Pancreas (tissue), 10 donors: ENCODE measurements around the gene FAM47E. TPM values are rescaled to one million over a fixed set of nuclear protein-coding genes. Genes with fewer than 3 reads are reported as not detected.
A peak's percentile ranks its signal among the peaks of the same experiment; 100 is the strongest.

Experiments used
- ATAC-seq, 4 donors: fragments of 200-7000 bp; cut with Tn5 transposase; one replicate each; pipeline versions ENCODE4 v1.8.0 to v1.9.1; 2020; ENCODE audit warnings: mild to moderate bottlenecking in 4 of 4, moderate library complexity in 4 of 4
- DNase-seq, 6 donors: peaks; one replicate each; pipeline ENCODE4 v3.0.0-alpha.2; 2020
- FAIRE-seq: peaks from 2 replicates; lab custom pipeline; 2012; peaks lifted over from hg19 to GRCh38; lab: Jason Lieb, UNC
- H3K27ac ChIP-seq, 4 donors: fragments of 200-600 bp; sonication (generic); 1 replicate in 3 of 4; 2 replicates in 1 of 4; pipeline versions ENCODE4 v1.5.0 to v1.8.0; 2020
- H3K27me3 ChIP-seq, 4 donors: fragments of 200-600 bp; one replicate each; pipeline ENCODE4 v1.8.0; 2021
- H3K36me3 ChIP-seq, 3 donors: fragments of 200-600 bp; sonication (generic) in 1 of 3; one replicate each; pipeline versions ENCODE4 v1.5.0 to v1.8.0; 2020 to 2021
- H3K4me1 ChIP-seq, 3 donors: fragments of 200-600 bp; one replicate each; pipeline ENCODE4 v1.8.0; 2021
- H3K4me3 ChIP-seq, 4 donors: fragments of 200-600 bp; sonication (generic) in 2 of 4; one replicate each; pipeline versions ENCODE4 v1.5.0 to v1.8.0; 2020 to 2021
- H3K9me3 ChIP-seq, 4 donors: fragments of 200-600 bp; one replicate each; pipeline ENCODE4 v1.8.0; 2021
- WGBS, 2 donors: extraction: QIAGEN DNeasy Blood & Tissue Kit; methylation state at CpG; one replicate each; pipeline ENCODE4 v1.1.7; 2013; 5-methylcytosine and 5-hydroxymethylcytosine counted together
- intact Hi-C, 3 donors: fragments of 100-400 bp; cut with DNase I; formaldehyde crosslinking; loops; one replicate each; pipeline versions ENCODE4 v1.11.1 to v1.14.2; 2022
- polyA plus RNA-seq, 2 donors: library from polyadenylated mRNA; stranded (reverse); fragments of 200-250 nt; gene quantifications; one replicate each; pipeline ENCODE4 v1.2.3, GENCODE V29; 2013
- total RNA-seq, 6 donors: library from RNA; stranded (reverse); fragmentation: NEBNext Ultra II Directional in 4 of 6; extraction: Animal tissue kit (Norgen Biotek cat#: 25700) in 4 of 6; gene quantifications; one replicate each; pipeline versions ENCODE4 v1.2.1 to v1.2.4, GENCODE V29; 2021 to 2023
- TF ChIP-seq, protein P1 (sequence below), 4 donors: fragments of 200-600 bp; sonication (generic) in 3 of 4; IDR thresholded peaks; one replicate each; pipeline versions ENCODE4 v1.5.0 to v1.8.0; 2021; ENCODE audit warnings: antibody characterized with exemption in 4 of 4
- donor health status: healthy with polysubstance abuse.
- donor health status: DM: no; HTN: no; CAD: no; lungs with moderate emphysema.
- donor health status: DM: no; HTN: no; CAD: no.
- donor health status: control.
- donor health status: control.
- donor health status: Bipolar disorder and iron deficiency.
- donor health status: DM: yes; HTN: yes; CAD: no.
- donor health status: DM: no; HTN: no; CAD: no.
- donor health status: DM: no; HTN: no; CAD: no.
- donor health status: DM: yes; HTN: yes; CAD: no.

The FAM47E gene
- total and polyA plus RNA-seq, 8 donors, result 3.6 to 14.8 (median 9.3) TPM

DNA sequence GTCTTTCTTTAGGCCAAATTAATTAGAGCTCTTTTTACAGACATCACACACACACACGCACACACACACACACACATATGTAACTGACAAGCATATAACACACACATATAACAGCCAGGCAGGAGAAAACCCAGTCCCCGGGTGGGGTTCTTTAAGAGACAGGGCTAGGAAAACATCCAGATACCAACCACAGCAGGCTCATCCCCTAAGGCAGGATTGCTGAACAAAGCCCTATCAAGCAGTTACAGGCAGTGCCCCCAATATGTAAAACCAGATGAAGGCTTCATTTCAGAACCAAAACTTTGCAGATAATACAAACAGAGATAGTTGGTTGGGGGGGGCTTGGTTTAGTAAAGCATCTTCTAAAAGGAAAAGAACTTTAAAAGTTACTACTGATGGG lies 18.0 kb upstream of the FAM47E start:
- TF ChIP-seq, protein P1, sequence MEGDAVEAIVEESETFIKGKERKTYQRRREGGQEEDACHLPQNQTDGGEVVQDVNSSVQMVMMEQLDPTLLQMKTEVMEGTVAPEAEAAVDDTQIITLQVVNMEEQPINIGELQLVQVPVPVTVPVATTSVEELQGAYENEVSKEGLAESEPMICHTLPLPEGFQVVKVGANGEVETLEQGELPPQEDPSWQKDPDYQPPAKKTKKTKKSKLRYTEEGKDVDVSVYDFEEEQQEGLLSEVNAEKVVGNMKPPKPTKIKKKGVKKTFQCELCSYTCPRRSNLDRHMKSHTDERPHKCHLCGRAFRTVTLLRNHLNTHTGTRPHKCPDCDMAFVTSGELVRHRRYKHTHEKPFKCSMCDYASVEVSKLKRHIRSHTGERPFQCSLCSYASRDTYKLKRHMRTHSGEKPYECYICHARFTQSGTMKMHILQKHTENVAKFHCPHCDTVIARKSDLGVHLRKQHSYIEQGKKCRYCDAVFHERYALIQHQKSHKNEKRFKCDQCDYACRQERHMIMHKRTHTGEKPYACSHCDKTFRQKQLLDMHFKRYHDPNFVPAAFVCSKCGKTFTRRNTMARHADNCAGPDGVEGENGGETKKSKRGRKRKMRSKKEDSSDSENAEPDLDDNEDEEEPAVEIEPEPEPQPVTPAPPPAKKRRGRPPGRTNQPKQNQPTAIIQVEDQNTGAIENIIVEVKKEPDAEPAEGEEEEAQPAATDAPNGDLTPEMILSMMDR (IDR thresholded peaks at IDR 0.05), result no peak
- intact Hi-C loops, result no loop called here
- ATAC-seq (no peak), FAIRE-seq (no peak), DNase-seq (no peak)
- Histone ChIP-seq H3K4me1 (peaks cover 23 to 30% (median 26%) of the 10 kb centered on the region in 3 donors), H3K9me3 (no peaks in the 10 kb centered on the region), H3K27me3 (no peaks in the 10 kb centered on the region), H3K4me3 (no peak overlapping the region), H3K27ac (no peak overlapping the region), H3K36me3 (no peaks in the 10 kb centered on the region)
- 53 to 64% methylated on average over 2 of the region's 2 CpGs for WGBS, 2 donors

DNA sequence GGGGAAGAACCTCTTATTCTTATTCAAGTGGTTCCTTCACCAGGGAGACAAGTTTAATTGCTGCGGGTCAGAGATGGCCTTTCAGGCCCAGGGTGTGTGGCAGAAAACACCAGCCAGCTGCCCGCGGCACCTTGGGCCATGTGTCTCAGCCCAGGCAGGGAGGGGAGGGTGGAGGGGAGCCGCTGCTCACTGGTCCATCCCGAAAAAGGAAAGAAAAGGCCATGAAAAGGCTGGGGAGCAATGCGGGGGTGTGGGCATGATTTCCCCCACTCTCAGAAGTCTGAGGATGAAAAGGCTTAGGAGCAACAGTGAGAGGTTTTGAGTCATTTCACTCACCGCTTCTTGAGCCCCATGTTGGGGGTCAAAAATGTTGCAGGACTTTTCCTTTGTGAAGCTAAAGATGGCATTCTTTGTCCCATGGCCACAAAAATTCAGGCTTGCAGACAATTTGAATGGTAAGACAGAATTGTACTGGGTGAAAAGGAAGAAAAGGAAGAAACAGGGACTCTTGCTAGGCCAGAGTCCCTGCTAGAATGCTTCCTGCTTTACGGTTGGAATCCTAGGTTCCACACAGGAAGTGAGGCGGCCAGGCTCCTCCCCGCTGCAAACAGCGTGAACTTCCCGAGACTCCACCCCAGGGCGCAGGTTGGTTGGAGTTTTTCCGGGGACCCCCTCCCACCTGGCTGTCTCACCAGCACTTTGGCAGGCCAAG lies 17.4 kb upstream of the FAM47E start:
- ATAC-seq (no peak), FAIRE-seq (no peak), DNase-seq (peak in 1 of 6 donors; percentile 59)
- Histone ChIP-seq H3K36me3 (no peaks in the 10 kb centered on the region), H3K9me3 (no peaks in the 10 kb centered on the region), H3K4me1 (peaks cover 23 to 30% (median 26%) of the 10 kb centered on the region in 3 donors), H3K4me3 (no peak overlapping the region), H3K27me3 (no peaks in the 10 kb centered on the region), H3K27ac (peak overlapping the region in 2 of 4 donors; percentile 1 to 84)
- TF ChIP-seq, protein P1 (IDR thresholded peaks at IDR 0.05), result no peak
- intact Hi-C loops, result no loop called here
- 83 to 94% methylated on average over 14 of the region's 14 CpGs for WGBS, 2 donors

DNA sequence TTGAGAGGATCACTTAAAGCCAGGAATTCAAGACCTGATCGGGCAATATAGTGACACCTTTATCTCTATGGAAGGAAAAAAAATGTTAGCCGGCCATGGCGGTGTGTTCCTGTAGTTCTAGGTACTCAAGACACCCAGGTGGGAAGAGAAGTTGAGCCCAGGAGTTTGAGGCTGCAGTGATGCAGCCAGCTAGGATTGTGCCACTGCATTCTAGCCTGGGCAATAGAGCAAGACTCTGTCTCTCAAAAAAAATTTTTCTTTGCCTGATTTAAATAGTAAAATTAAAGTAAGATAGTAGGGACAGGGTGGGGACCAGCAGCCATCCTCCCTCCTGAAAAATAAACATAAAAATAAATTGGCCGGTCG lies 16.9 kb upstream of the FAM47E start:
- Histone ChIP-seq H3K9me3 (no peaks in the 10 kb centered on the region), H3K4me1 (peaks cover 23 to 30% (median 26%) of the 10 kb centered on the region in 3 donors), H3K36me3 (no peaks in the 10 kb centered on the region), H3K27me3 (no peaks in the 10 kb centered on the region), H3K4me3 (no peak overlapping the region), H3K27ac (peak overlapping the region in 3 of 4 donors; percentile 1 to 84 (median 68))
- FAIRE-seq (no peak), DNase-seq (no peak), ATAC-seq (no peak)
- WGBS, 2 donors, result 73 to 82% methylated on average over 5 of the region's 5 CpGs
- intact Hi-C loops, result no loop called here
- TF ChIP-seq, protein P1 (IDR thresholded peaks at IDR 0.05), result no peak

DNA sequence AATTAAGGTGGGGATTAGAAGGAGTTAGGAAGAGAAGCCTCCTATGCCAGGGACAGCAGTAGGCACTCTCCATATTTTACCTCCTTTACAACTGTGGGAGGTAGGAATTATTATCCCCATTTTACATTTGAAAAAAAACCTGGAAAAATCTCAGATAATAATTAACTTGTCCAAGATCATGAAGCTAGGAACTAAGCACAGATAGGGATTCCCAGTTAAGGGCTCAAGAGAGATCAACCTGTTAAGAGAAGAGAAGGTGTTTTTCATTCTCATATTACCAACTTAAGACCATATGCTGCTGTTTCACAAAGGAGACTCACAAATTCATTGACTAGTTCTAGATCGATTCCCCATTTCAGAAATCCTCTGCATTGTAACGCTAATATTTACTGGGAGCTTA lies 16.1 kb upstream of the FAM47E start:
- ATAC-seq, result peak; percentile 3 to 24 (median 15)
- Histone ChIP-seq H3K36me3 (no peaks in the 10 kb centered on the region), H3K4me1 (peaks cover 23 to 30% (median 26%) of the 10 kb centered on the region in 3 donors), H3K9me3 (no peaks in the 10 kb centered on the region), H3K4me3 (no peak overlapping the region), H3K27ac (peak overlapping the region; percentile 40 to 84 (median 61)), H3K27me3 (no peaks in the 10 kb centered on the region)
- 18 to 19% methylated on average over 2 of the region's 2 CpGs for WGBS, 2 donors
- no peak for FAIRE-seq
- intact Hi-C loops, result no loop called here
- TF ChIP-seq, protein P1 (IDR thresholded peaks at IDR 0.05), result no peak
- no peak for DNase-seq

DNA sequence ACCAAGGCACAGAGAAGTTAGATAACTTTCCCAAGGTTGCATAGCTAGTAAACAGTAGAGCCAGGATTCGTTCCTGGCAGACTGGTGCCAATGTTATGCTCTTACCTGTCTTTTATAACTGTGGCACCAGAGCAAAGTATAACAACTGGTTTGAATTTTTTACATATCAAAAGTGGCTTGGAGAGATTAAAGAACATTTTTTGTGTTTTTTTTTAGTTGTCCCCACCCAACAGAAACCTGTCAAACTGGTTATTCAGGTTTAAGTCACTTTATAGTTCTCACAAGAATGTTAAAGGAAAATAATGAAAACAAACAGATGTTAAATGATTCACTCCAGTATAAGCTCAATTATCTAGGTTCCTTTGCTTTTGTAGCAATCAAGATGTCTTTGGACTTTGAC lies 15.6 kb upstream of the FAM47E start:
- H3K4me3 ChIP-seq, result no peak overlapping the region
- no peaks in the 10 kb centered on the region for H3K27me3 ChIP-seq
- no peaks in the 10 kb centered on the region for H3K36me3 ChIP-seq
- intact Hi-C loops, result no loop called here
- TF ChIP-seq, protein P1 (IDR thresholded peaks at IDR 0.05), result no peak
- peak; percentile 97 for FAIRE-seq
- peak in 3 of 6 donors; percentile 46 to 58 (median 54) for DNase-seq
- no peaks in the 10 kb centered on the region for H3K9me3 ChIP-seq
- 7% methylated on average over 1 of the region's 1 CpG for WGBS, 2 donors
- peaks cover 23 to 30% (median 26%) of the 10 kb centered on the region in 3 donors for H3K4me1 ChIP-seq
- ATAC-seq, result peak; percentile 79 to 90 (median 88)
- peak overlapping the region; percentile 40 to 84 (median 61) for H3K27ac ChIP-seq
